NCI-H2029 (cell line): ENCODE measurements around the gene KIF1B.
"Not testable (repeated sequence)": the region's sequence is repeated elsewhere in the genome, so short reads cannot be mapped to it uniquely, and the experiment has no call there.

Experiments
- DNase-seq: peaks from one replicate; lab custom pipeline; 2025; lab: John Stamatoyannopoulos, UW

KIF1B gene

DNA sequence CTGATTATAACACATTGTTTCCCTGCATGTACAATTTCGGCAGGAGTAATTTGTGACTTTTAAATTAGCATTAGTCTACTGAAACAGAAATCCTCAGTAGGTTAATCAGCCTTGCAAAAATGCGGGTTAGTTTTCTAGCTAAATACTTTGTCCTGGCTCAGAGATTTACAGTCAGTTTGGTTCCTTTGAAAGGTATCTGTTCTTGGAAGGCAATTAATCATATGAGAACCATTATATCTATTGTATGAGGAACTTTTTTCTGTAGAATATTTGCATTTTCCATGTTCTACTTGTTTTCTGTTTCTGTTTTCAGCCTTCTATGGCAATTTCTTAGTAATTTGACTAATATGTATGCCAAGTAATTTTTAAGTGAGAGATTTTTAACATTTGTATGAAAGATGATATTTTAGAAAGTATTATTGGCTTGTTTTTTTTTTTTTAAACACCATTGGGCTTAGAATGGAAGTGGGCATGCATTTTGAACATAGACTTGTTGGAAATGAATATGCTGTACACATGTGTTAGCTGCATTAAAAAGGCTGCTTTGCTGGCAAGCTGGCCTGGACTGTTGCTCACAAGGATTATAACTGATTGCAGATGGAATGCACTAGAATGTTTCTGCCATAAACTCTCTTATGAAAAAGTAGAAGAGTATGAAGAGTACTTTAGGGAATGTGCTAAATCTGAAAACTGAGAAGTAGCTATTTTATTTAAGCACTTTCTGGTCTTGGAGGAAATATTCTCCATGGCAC, 26.2 kb downstream of the KIF1B start:
- no peak for DNase-seq

DNA sequence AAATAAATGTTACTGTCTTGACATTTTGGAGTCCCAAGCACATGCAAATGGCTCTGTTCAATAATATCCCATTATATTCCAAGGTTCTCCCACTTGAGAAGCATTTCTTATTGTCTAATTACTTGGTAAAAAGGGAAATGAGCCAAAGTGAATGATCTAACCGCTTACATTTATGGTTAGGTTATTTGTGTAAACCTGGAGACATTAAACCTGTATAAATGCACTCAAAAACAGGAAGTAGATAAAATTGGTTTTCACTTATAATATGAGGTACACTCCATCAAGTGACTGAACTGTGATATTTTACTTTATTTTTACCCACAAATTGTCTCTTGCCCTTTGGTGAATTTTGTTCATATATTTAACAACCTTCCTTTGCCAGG, 26.8 kb downstream of the KIF1B start:
- DNase-seq = no peak

DNA sequence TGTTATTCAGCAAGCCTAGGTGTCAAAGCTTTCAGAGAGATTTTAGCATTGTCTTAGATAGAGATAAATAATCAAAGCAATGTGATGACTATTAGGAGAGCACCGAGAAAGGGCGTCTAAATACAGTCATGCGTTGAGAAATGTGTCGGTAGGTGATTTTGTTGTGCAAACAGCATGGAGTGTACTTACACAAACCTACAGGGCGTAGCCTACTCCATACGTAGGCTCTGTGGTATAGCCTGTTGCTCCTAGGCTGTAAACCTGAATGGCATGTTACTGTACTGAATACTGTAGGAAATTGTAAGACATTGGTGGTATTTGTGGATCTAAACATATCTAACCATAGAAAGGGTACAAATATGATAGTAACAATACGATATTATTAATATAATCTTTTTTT, 31.8 kb downstream of the KIF1B start:
- DNase-seq = no peak

DNA sequence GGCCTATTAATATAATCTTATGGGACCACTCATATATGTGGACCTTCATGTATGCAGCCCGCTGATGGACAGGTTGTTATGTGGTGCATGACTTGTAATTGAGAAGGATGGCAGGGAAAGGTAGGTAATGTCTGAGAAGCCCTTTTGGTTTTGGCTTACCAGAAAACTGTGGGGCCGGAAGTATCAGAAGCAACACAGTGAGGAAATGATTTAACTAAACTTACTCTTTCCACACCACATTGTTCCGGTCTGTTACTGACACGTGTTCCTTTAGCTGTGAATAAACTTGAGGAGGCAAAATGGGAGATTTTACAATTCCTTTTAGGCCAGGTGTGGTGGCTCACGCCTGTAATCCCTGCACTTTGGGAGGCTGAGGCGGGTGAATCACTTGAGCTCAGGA, 32.4 kb downstream of the KIF1B start:
- no peak for DNase-seq

DNA sequence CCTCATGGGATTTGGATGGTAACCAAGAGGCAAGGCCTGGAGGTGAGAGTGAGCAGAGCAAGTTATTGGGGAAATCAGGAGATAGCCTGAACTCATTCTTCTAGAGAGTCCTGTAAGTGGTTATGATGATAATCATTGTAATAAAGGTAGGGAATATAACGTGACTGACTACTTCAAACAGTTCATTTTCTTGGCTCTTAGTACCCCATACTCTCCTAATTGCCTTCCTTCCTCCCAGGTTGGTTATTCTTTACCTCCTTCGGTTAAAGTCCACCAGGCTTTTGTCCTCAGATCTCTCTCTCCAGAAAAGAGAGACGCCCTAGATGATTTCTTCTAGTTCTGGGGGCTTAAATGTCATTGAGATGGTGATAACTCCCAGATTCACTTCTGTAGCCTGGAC, 35.3 kb downstream of the KIF1B start:
- DNase-seq = no peak

DNA sequence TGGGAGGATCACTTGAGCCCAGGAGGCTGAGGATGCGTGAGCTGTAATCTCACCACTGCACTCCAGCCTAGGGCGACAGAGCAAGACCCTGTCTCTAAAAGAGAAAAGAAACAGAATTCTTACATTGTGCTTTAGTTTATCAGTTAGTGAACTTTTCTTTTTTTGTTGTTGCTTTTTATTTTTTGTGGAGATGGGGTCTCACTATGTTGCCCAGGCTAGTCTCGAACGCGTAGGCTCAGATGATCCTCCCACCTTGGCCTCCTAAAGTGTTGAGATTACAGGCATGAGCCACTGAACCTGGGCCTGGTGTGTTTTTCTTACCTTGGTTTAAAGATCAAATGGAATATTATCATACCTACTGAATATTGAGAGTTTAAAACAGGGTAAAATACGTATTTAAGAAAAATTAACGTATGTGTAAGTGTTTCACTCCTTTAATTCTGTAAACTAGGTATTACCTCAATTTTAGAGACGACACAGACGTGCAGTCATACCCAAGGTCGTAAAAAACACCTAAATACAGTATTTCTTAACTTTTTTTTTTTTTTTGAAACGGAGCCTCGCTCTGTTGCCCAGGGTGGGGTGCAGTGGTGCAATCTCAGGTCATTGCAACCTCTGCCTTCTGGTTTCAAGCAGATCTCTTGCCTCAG, 39.6 kb downstream of the KIF1B start:
- DNase-seq = no peak

DNA sequence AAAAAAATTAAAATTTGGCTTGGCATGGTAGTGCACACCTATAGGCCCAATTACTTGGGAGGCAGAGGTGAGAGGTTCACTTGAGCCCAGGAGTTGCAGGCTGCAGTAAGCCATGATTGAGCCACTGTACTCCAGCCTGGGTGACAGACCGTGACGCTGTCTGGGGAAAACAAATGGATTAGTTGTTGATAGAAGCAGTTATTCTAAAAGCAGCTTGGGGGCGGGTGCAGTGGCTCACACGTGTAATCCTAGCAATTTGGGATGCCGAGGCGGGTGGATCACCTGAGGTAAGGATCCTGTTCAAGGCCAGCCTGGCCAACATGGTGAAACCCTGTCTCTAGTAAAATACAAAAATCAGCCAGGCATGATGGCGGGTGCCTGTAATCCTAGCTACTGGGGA, 40.3 kb downstream of the KIF1B start:
- no peak for DNase-seq

DNA sequence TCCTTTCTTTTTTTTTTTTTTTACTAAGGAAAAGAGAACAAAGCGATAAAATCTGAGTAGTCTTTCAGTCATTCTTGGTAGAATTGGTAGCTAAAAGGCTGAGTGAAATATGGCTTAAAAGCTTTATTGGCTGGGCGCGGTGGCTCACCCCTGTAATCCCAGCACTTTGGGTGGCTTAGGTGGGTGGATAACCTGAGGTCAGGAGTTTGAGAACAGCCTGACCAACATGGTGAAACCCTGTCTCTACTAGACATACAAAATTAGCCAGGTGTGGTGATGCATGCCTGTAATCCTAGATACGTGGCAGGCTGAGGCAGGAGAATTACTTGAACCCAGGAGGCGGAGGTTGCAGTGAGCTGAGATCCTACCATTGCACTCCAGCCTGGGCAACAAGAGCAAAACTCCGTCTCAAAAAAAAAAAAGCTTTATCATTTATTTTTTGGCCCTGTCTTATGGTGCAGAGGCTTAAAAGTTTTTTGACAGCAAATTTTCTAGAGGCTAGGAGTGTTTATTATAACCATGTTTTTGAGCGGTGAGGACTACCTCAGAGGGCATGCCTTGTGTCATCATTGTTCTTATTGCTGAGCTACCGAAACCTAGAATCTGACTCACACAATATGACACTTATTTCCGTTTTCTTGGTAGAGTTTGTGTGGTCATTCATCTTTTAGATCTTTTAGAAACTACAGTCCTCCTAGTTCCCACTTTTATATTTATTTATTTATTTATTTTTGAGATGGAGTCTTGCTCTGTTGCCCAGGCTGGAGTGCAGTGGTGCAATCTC, 41.1 kb downstream of the KIF1B start:
- DNase-seq = not testable (repeated sequence)

DNA sequence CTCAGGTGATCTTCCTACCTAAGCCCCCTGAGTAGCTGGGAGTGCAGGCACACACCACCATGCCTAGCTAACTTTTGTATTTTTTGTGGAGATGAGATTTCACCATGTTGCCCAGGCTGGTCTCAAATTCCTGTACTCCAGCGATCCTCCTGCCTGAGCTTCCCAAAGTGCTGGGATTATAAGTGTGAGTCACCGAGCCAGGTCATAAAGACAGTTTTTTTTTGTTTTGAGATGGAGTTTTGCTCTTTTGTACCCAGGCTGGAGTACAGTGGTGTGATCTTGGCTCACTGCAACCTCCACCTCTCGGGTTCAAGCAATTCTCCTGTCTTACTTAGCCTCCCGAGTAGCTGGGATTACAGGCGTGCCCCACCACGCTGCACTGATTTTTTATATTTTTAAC, 42.1 kb downstream of the KIF1B start:
- DNase-seq = no peak

DNA sequence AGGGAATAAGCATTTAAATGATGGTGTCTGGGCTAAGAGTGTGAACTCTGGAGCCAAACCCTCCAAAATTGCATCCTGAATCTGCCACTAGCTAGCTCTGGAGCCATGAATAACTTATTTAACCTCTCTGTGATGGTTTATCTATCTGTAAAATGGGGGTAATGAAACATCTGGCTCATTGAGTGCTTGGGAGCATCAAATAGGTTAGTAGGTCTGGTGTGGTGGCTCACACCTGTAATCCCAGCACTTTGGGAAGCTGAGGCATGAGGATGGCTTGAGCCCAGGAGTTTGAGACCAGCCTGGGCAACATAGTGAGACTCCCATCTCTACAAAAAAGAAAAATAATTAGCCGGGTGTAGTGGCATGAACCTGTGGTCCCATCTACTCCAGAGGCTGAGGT, 42.8 kb downstream of the KIF1B start:
- no peak for DNase-seq

DNA sequence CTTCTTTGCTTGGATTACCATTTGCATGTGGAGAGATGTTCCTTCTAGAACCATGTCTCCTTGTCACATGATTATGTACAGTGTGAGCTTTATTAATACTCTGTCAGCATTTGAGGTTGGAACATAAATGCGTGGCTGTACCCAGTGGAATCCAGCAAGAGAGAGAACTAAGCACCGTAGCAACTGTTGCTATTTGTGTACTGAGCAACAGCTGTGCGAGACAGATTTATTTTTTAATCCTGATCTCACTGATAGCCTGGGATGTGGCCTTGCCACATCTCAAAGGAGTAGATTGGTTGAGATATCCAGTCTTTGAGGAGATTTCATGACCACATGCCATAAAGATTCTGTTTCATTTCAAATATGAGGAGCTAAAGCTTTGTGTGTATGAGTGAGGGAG, 43.4 kb downstream of the KIF1B start:
- no peak for DNase-seq

DNA sequence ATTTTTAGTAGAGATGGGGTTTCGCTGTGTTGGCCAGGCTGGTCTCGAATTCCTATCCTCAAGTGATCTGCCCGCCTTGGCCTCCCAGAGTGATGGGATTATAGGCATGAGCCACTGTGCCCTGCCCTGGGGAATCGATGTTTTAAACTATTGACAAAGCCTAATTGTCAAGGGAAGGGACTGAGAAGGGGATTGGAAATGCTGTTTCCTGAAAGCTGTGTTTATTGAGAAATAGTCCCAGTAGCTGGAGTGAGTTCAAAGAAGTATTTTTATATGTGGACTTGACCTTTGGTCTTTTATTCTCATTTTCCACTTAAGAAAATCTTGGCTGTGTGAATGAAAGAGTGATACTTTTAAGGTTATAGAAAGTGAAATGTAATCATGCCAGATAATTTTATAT, 47.5 kb downstream of the KIF1B start:
- DNase-seq = no peak

DNA sequence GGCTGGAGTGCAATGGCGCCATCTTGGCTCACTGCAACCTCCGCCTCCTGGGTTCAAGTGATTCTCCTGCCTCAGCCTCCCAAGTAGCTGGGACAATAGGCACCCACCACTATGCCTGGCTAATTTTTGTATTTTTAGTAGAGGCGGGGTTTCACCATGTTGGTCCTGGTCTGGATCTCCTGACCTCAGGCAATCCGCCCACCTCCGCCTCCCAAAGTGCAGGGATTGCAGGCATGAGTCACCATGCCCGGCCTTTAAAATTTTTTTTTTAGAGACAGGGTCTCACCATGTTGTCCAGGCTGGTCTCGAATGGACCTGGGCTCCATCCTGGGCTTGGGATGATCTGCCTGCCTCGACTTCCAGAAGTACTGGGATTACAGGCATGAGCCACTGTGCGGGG, 49.2 kb downstream of the KIF1B start:
- not testable (repeated sequence) for DNase-seq

DNA sequence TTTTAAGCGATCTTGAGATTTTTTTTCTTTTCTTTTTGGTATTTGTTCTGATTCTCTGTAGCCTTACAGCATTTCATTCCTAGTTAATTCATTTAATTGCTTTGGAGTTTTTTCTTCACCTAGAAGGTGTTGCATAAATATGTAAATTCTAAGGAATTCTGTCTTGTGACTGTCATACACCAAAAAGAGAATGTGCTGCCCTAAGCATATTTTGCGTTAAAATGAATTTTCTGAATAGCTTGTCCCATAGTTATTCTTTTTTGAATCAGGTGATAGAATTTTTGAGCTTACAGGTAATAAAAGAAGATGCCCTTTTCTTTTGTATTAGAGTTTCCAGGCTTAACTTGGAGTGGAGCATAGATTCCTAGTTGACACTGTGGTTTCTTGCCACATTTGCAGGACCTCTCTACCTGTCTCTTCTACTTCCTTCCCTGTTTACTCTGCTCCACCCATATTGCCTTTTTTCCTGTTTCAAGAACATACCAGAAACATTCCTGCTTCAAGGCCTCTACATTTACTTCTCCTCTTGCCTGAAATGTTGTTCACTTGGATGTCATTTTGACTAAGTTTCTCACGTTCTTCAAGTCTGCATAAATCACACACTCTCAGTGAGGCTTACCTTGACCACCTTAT, 53.2 kb downstream of the KIF1B start:
- no peak for DNase-seq

DNA sequence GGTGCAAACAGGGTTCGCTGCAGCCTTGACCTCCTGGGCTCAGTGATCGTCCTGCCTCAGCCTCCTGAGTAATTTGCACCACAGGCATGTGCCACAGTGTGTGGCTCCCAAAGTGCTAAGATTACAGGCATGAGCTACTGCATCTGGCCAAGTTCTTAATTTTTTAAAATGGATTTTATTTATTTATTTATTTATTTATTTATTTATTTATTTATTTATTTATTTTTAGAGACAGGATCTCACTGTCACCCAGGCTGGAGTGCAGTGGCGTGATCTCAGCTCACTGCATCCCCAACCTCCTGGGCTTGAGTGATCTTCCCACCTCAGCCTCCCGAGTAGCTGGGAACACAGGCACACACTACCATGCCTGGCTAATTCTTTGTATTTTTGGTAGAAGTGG, 54.7 kb downstream of the KIF1B start:
- no peak for DNase-seq

DNA sequence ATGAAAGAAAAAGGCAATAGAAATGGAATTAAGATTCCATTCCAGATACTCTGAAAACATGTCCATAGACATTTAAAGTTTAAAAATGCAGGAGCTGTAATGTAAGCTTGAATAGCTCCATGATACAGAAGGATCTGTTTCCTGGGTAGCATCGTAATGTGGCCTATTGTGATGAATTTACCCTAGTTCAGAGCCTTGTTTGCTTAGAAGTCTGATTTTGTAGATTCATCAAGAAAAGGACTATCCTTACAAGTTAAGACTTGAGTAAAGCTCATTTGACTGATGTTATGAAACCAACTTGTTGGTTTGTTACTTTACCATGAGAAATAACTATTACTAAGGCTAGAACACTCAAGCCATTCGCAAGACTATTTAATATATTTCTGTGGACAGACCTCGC, 55.5 kb downstream of the KIF1B start:
- no peak for DNase-seq

DNA sequence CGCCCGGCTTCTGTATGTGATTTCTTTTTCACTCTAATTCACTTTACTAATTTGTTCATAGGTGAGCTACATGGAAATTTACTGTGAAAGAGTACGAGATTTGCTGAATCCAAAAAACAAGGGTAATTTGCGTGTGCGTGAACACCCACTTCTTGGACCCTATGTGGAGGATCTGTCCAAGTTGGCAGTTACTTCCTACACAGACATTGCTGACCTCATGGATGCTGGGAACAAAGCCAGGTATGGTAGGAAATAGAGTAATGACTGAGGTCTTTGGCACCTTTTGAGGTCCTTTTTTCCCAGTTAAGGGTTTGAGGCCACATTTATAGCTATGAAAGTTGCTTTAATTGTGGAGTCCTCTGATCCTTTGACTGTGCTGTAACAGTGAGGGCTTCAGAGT, 56.9 kb downstream of the KIF1B start:
- no peak for DNase-seq

DNA sequence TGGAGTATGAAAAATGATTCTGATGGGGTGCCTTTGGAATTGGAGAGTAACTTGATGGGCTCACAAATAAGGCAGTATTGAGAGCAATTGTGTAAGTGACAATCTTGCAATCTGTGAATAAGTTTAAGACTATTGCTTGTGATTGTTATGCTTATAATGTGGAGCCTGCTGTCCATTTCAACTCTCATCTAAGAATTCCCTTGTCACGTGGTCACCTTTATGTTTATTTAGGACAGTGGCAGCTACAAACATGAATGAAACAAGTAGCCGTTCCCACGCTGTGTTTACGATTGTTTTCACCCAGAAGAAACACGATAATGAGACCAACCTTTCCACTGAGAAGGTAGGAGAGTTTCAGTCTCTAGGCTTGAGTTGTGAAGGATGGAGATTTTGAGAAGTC, 57.6 kb downstream of the KIF1B start:
- no peak for DNase-seq

DNA sequence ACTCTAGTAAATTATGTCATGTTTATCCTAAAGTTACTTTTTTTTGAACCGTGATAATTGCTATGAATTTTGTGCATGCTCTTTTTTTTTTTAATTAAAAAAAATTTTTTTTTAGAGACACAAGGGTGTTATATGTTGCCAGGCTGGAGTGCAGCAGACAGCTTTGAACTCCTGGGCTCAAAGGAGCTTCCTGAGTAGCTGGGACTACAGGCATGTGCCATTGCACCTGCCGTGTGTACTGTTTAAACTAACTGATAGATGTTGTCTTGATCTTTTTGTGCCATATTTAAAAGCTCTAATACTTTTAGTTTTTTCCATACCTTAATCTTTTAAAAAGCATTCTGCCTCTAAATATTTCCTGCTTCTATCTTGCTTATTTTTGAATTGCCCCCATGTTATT, 60.7 kb downstream of the KIF1B start:
- DNase-seq = no peak

DNA sequence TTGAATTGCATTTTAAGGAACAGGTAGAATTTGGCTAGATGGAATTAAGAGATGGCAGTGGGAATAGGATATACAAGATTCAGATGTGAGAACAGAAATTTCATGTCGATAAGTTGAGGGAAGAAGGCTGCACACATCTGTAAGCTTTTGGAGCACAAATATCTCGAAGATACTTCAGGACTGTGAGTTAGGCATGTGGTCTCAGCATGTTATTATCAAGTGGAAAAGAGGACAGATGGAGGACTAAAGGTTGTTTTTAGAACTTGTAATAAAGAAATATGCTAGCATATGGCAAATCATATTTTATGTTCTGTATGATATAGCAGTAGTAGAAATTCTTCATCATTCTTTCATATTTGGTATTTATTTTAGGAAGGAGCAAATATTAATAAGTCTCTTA, 61.5 kb downstream of the KIF1B start:
- no peak for DNase-seq

DNA sequence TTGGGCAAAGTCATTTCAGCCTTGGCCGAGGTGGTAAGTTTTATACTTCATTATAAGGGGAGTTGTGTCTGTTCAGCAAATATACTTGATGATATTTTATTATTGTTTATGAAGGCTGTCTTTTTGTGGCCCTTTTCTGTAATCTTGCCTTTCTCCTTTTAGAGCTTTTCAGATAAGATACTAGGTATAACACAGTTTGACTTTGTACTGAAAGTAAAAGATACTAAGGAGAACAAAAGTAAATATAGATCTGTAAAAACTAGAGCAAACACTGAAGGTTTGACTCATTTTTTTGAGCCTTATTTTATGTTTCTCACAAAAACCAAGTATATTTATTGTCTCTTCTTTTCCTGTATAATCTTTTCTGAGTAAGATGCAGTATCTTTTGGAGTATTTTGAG, 61.9 kb downstream of the KIF1B start:
- DNase-seq = no peak

DNA sequence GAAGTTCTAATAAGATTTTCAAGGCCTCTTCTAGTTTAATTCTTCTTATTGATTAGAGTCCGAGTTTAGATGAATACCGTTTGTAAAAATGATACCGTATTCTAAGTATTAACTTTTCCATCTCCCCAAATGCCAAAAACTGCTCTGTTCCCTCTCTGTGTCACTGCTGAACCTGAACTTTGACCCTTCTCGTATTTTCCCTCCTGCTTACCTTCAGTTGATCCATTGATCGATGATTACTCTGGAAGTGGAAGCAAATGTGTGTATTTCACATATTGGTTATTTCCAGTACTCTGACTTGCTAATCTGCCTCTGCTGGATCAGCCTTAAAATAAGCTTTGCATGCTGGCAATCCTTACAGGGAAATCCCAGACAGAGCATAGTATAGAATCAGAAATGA, 68.5 kb downstream of the KIF1B start:
- DNase-seq = no peak
